Measurements from ENCODE around the gene FAM181A. TPM values are rescaled to one million over a fixed set of nuclear protein-coding genes. Genes with fewer than 3 reads are reported as not detected.

The FAM181A gene
- total and polyA plus RNA-seq, 2 donors (not counting 1 experiment from before 2014, with no cell fraction given) = not detected

DNA sequence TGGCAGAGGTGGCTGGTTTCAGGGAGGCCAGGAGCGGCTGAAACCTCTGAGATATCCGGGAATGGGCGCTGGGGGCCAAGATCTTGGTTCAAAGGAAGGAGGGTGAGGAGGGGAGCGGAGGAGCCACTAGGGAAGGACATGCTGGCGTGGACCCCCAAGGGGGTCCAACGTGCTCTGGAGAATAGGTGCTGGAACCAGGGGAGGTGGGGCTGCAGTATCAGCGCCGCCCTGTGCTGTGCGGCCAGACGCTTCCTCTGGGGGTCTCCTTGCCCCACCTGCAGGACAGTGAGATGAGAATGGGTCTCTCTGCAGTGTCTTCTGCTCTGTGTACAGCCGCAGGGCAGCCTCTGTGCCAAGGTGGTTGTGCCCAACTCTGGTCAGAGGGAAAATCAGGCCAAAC, 2.5 kb downstream of the FAM181A start:
- no peak for ATAC-seq (ENCODE audit: low read depth)
- H3K4me3 Mint-ChIP-seq = no peak overlapping the region

More for the DNA sequence above, 2.5 kb downstream of the FAM181A start:
- CTCF ChIA-PET = no interaction called here
- Histone ChIP-seq H2AFZ (ENCODE audit: insufficient read depth, low read depth, low read length, poor library complexity, severe bottlenecking) (no peak overlapping the region), H3K9ac (ENCODE audit: low read length) (no peak overlapping the region), H3K27ac (ENCODE audit: low read length in 2 of 2) (no peak overlapping the region), H3K79me2 (ENCODE audit: control insufficient read depth, insufficient read depth, low read length) (no peaks in the 10 kb centered on the region), H3K4me1 (ENCODE audit: control insufficient read depth in 2 of 2, insufficient read depth in 2 of 2, low read length in 2 of 2) (no peaks in the 10 kb centered on the region), H3K9me3 (ENCODE audit: control extremely low read depth in 1 of 3, control insufficient read depth in 2 of 3, insufficient read depth in 1 of 3, low read length in 2 of 3) (peaks cover 0 to 7% (median 0%) of the 10 kb centered on the region in 3 donors), H3K36me3 (replicated peaks in 1 of 2; ENCODE audit: control extremely low read depth in 1 of 2, control insufficient read depth in 1 of 2, extremely low read depth in 1 of 2, insufficient read depth in 2 of 2, low read length in 1 of 2) (no peaks in the 10 kb centered on the region), H3K4me2 (replicated peaks; ENCODE audit: low read depth, low read length, poor library complexity, severe bottlenecking) (no peak overlapping the region), H4K20me1 (ENCODE audit: control insufficient read depth, insufficient read depth, low read length, poor library complexity, severe bottlenecking) (no peaks in the 10 kb centered on the region), H3K4me3 (ENCODE audit: control extremely low read depth in 1 of 5, extremely low read depth in 1 of 5, insufficient read depth in 1 of 5, low read depth in 2 of 5, low read length in 4 of 5) (no peak overlapping the region), H3K27me3 (replicated peaks in 1 of 4; ENCODE audit: control extremely low read depth in 1 of 4, control insufficient read depth in 3 of 4, insufficient read depth in 4 of 4, low read length in 3 of 4) (no peaks in the 10 kb centered on the region)
- Mint-ChIP-seq H3K9me3 (ENCODE audit: insufficient read depth) (no peaks in the 10 kb centered on the region), H3K4me1 (no peaks in the 10 kb centered on the region), H3K27ac (no peak overlapping the region), H3K27me3 (no peaks in the 10 kb centered on the region)
- intact Hi-C loops (cut with micrococcal nuclease) = no loop called here
- 94% methylated on average over 11 of the region's 11 CpGs for WGBS (ENCODE audit: insufficient coverage)
- no peak for DNase-seq
- TF ChIP-seq CTCF (IDR thresholded peaks at IDR 0.05) = no peak
- no peak for TF ChIP-seq EZH2 (IDR thresholded peaks at IDR 0.05; ENCODE audit: borderline replicate concordance, insufficient read depth, low read depth, low read length, poor library complexity, severe bottlenecking)
- POLR2A ChIA-PET = no interaction called here
